Memory B cell (primary cell): ENCODE data around the gene NFAT5.
"Not testable (repeated sequence)": the region's sequence is repeated elsewhere in the genome, so short reads cannot be mapped to it uniquely, and the experiment has no call there.

Experiments
- ATAC-seq: fragments of 150-1000 bp; cut with Tn5 transposase; 2 replicates; pipeline ENCODE4 v1.10.0; 2021; ENCODE audit warnings: low read depth, mild to moderate bottlenecking, moderate library complexity
- DNase-seq, 2 donors: peaks; one replicate each; pipeline ENCODE4 v3.0.0; 2022; ENCODE audit warnings: low spot score in 2 of 2
- H3K27ac Mint-ChIP-seq: one replicate; pipeline ENCODE4 v1.8.0; 2022; ENCODE audit warnings: mild to moderate bottlenecking, moderate library complexity, mixed read lengths
- H3K27me3 Mint-ChIP-seq: one replicate; pipeline ENCODE4 v1.8.0; 2022; ENCODE audit warnings: mixed read lengths
- H3K36me3 Mint-ChIP-seq: one replicate; pipeline ENCODE4 v1.8.0; 2022; ENCODE audit warnings: mild to moderate bottlenecking, mixed read lengths
- H3K4me1 Mint-ChIP-seq: one replicate; pipeline ENCODE4 v1.8.0; 2022; ENCODE audit warnings: mixed read lengths
- H3K4me3 Mint-ChIP-seq: one replicate; pipeline ENCODE4 v1.8.0; 2022; ENCODE audit warnings: mild to moderate bottlenecking, moderate library complexity, mixed read lengths
- H3K9me3 Mint-ChIP-seq: one replicate; pipeline ENCODE4 v1.8.0; 2022; ENCODE audit warnings: mixed read lengths

NFAT5 gene

DNA sequence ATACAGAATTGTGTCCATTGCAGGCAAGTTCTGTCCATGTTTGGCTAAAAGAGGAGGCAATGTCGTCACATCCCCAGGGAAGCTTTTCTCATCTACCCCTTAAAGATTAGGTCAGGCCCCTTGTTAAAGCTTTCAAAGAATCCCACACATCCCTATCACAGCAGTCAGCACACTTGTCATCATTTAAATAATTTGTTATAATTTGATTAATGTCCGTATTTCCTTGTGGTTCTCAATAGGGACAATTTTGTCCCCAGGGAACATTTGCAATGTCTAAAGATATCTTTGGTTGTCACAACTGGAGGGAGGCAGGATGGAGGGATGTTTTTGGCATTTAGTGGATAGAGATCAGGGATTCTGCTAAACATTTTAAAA lies 28.1 kb upstream of the NFAT5 start:
- DNase-seq: no peak
- Mint-ChIP-seq H3K27ac (no peak overlapping the region), H3K4me1 (peaks cover 11% of the 10 kb centered on the region), H3K36me3 (no peaks in the 10 kb centered on the region), H3K4me3 (no peak overlapping the region), H3K27me3 (peaks cover 2% of the 10 kb centered on the region), H3K9me3 (no peaks in the 10 kb centered on the region)
- ATAC-seq: no peak

DNA sequence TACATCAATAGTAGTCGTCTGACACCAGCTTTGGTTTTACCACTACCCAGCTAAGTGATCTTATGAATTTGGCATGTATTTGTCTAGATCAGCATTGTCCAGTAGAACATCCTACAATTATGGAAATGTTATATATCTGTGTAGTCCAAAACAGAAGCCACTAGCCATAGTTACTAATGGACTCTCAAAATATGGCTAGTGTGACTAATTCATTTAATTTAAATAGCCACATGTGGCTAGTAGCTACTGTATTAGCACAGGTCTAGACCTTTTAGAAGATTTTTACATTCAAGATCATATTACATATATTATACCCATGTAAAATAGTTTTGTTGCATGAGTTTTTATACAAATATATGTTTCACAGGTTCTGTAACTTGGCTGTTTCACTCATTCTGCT lies 27.0 kb upstream of the NFAT5 start:
- H3K36me3 Mint-ChIP-seq: no peaks in the 10 kb centered on the region
- no peak overlapping the region for H3K27ac Mint-ChIP-seq
- ATAC-seq (no peak), DNase-seq (no peak)
- H3K9me3 Mint-ChIP-seq: no peaks in the 10 kb centered on the region
- H3K4me3 Mint-ChIP-seq: no peak overlapping the region
- H3K27me3 Mint-ChIP-seq: no peaks in the 10 kb centered on the region
- peaks cover 11% of the 10 kb centered on the region for H3K4me1 Mint-ChIP-seq

DNA sequence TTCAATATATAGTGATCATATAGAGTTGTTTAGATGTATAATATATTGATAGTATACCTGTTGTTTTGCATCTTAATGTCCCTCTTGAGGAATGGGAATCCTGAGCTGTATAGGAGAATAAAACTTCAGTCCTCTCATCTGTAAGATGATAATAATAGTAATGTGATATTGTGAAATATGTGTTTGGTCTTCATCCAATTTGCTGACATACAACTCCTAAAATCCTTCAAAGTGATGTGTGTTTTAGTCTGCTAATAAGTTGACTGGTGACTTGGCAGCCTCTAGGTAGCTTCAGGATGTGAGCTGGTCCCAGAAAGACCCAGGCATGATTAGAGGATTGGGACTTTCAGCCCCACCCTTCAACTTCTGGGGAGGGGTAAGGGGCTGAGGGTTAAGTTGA lies 22.8 kb upstream of the NFAT5 start:
- H3K4me1 Mint-ChIP-seq: peaks cover 4% of the 10 kb centered on the region

DNA sequence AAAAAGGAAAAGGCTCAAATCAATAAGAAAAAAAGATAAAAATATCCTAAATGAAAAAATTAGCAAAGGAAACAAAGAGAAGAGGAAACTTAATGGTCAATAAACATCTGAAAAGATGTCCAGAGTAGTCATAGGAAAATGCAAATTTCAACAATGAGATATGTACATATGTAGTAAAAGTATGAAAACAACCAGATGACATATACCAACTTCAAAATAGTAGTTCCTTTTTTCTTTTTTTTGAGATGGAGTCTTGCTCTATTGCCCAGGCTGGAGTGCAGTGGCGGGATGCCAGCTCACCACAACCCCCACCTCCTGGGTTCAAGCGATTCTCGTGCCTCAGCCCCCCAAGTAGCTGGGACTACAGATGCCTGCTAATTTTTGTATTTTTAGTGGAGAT lies 21.7 kb upstream of the NFAT5 start:
- Mint-ChIP-seq H3K4me1 (peaks cover 4% of the 10 kb centered on the region), H3K4me3 (no peak overlapping the region), H3K9me3 (no peaks in the 10 kb centered on the region), H3K36me3 (no peaks in the 10 kb centered on the region), H3K27ac (no peak overlapping the region), H3K27me3 (no peaks in the 10 kb centered on the region)
- ATAC-seq (peak; percentile 38), DNase-seq (no peak)

More for the DNA sequence above, 22.8 kb upstream of the NFAT5 start:
- Mint-ChIP-seq H3K27ac (no peak overlapping the region), H3K4me3 (no peak overlapping the region), H3K9me3 (no peaks in the 10 kb centered on the region), H3K36me3 (no peaks in the 10 kb centered on the region), H3K27me3 (no peaks in the 10 kb centered on the region)
- no peak for ATAC-seq
- DNase-seq: no peak

DNA sequence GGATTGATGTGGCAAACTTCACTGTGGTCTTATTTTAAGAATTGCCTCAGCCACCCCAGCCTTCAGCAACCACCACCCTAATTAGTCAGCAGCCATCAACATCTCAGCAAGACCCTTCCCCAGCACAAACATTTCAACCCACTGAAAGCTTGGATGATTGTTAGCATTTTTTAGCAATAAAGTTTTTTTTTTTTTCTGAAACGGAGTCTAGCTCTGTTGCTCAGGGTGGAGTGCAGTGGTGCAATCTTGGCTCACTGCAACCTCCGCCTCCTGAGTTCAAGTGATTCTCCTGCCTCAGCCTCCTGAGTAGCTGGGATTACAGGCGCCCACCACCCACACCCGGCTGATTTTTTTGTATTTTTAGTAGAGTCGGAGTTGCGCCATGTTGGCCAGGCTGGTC lies 19.1 kb upstream of the NFAT5 start:
- not testable (repeated sequence) for DNase-seq, H3K27me3 Mint-ChIP-seq, H3K36me3 Mint-ChIP-seq, H3K4me1 Mint-ChIP-seq, H3K9me3 Mint-ChIP-seq, H3K27ac Mint-ChIP-seq, H3K4me3 Mint-ChIP-seq, ATAC-seq

DNA sequence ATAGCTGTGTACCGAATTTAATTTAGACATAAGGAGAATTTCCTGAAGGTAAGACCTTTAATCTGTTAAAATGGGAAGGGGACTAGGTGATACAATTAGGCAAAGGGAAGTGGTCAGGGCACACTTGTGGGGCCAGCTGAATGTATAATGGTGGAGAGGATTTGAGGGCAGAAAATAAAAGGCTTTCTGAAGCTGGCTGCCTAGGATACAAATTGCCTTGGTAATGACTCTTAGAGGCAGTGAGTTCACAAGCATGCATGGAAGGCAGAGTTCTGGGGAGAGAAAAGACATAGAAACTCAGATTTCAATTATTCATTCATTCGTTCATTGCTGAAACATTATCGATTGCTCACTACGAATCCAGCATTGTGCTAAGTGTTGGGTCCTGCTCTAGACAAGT lies 12.4 kb upstream of the NFAT5 start:
- no peak overlapping the region for H3K4me3 Mint-ChIP-seq
- ATAC-seq: no peak
- no peak for DNase-seq
- no peaks in the 10 kb centered on the region for H3K36me3 Mint-ChIP-seq
- peaks cover 3% of the 10 kb centered on the region for H3K9me3 Mint-ChIP-seq
- H3K27ac Mint-ChIP-seq: no peak overlapping the region
- no peaks in the 10 kb centered on the region for H3K27me3 Mint-ChIP-seq
- peaks cover 6% of the 10 kb centered on the region for H3K4me1 Mint-ChIP-seq

DNA sequence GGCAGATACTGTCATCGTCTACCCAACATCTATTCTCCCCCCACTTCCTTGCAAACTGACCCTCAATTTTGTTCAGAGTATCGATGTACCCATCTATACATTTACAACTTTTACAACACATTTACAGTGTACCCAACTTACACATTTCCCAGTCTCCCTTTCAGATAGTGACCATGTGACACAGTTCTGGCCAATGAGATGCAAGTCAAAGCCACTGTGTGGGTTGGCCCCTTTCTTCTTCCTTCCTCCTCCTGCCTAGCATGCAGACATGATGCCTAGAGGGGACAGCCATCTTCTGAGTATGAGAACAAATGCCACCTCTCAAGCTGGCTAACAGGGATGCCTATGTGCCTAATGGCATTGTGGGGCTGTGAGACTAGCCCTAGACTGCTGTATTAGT lies 11.3 kb upstream of the NFAT5 start:
- Mint-ChIP-seq H3K27ac (no peak overlapping the region), H3K4me3 (no peak overlapping the region)
- no peak for ATAC-seq

DNA sequence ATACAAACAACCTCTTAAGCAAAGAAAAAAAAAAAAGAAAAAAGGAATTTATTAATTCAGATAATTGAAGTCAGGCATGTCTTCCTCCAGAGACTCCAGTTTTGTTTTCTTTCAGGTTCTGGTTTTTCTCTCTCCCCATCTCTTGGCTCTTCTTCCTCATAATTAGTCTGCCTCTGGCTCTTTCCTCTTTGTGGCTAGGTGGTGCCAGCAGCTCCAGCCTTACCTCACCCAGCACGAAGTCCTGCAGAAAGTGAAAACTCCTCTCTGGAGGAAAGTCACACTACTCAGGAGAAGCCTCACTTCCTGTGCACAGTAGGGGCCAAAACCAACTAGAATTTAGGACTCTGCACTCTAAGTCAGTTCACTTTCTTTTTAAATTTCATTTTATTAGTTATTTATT lies 10.3 kb upstream of the NFAT5 start:
- DNase-seq: no peak
- H3K4me3 Mint-ChIP-seq: no peak overlapping the region

More for the DNA sequence above, 11.3 kb upstream of the NFAT5 start:
- H3K4me1 Mint-ChIP-seq: peaks cover 6% of the 10 kb centered on the region
- H3K27me3 Mint-ChIP-seq: no peaks in the 10 kb centered on the region
- no peak for DNase-seq
- peaks cover 3% of the 10 kb centered on the region for H3K9me3 Mint-ChIP-seq
- H3K36me3 Mint-ChIP-seq: no peaks in the 10 kb centered on the region

DNA sequence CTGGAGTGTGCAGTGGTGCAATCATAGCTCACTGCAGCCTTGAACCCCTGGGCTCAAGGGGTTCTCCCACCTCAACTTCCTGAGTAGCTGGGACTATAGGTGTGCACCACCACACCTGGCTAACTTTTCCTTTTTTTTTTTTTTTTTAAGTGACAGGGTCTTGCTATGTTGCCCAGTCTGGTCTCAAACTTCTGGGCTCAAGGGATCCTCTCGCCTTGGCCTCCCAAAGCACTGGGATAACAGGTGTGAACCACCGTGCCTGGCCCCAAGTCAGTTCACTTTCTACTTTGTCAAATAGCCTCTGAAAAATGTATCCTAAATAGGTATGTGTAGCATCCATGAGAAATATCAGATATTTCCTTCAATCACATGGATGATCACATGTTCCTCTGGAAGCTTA lies 9.9 kb upstream of the NFAT5 start:
- H3K27me3 Mint-ChIP-seq: no peaks in the 10 kb centered on the region
- H3K4me1 Mint-ChIP-seq: peaks cover 6% of the 10 kb centered on the region
- no peak overlapping the region for H3K4me3 Mint-ChIP-seq
- DNase-seq: no peak
- no peak overlapping the region for H3K27ac Mint-ChIP-seq
- no peak for ATAC-seq
- no peaks in the 10 kb centered on the region for H3K36me3 Mint-ChIP-seq
- peaks cover 3% of the 10 kb centered on the region for H3K9me3 Mint-ChIP-seq

More for the DNA sequence above, 10.3 kb upstream of the NFAT5 start:
- Mint-ChIP-seq H3K36me3 (no peaks in the 10 kb centered on the region), H3K27ac (no peak overlapping the region), H3K9me3 (peaks cover 3% of the 10 kb centered on the region), H3K27me3 (no peaks in the 10 kb centered on the region), H3K4me1 (peaks cover 6% of the 10 kb centered on the region)
- no peak for ATAC-seq

DNA sequence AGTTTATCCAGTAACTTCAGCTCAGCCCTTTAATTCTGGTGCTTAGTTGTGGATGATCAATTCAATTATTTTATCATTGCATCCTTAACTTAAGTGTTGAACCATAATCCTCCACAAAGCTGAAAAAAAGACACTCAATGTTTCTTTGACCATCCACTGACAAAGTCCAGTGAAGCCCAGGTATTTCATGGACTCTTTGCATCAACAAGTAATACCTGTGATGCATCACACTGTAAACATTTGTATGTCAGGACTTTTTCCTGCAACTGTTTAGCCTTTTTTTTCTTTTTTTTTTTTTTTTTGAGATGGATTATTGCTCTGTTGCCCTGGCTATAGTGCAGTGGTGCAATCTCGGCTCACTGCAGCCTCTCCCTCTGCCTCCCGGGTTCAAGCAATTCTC lies 6.6 kb upstream of the NFAT5 start:
- Mint-ChIP-seq H3K27ac (no peak overlapping the region), H3K4me3 (no peak overlapping the region), H3K36me3 (no peaks in the 10 kb centered on the region), H3K9me3 (peaks cover 3% of the 10 kb centered on the region), H3K4me1 (peaks cover 15% of the 10 kb centered on the region), H3K27me3 (no peaks in the 10 kb centered on the region)
- ATAC-seq (no peak), DNase-seq (no peak)

DNA sequence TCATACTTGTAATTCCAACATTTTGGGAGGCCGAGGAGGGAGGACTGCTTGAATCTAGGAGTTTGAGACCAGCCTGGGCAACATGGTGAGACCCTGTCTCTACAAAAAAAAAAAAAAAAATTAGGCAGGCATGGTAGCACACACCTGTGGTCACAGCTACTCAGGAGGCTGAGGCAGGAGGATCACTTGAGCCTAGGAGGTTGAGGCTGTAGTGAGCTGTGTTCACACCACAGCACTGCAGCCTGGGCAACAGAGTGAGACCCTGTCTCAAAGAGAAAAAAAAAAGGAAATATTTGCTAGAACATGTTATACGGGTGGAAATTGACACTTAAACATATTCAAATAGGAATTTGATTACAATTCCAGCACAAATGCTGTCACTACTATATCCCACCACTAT lies 4.4 kb upstream of the NFAT5 start:
- H3K4me1 Mint-ChIP-seq: peaks cover 12% of the 10 kb centered on the region
- H3K4me3 Mint-ChIP-seq, H3K9me3 Mint-ChIP-seq, H3K27ac Mint-ChIP-seq, DNase-seq, ATAC-seq, H3K36me3 Mint-ChIP-seq, H3K27me3 Mint-ChIP-seq: not testable (repeated sequence)

DNA sequence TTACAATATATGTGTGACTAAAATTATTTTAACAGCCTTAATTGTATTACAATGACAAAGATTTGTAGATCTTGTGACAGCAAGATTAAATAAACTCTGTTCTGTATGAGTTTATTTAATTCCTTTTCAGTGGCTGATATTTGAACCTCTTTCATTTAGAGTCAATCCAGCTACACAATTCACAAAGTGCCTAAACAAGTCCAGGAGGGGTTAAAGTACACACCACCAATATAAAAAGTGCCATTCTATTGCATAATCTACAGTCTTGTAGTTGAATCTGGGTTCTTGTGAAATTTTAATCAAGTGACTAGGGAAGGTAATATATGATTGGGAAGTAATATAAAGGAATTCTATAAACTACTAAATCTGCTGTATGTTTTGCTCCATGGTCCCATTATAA lies 3.9 kb upstream of the NFAT5 start:
- DNase-seq: no peak
- Mint-ChIP-seq H3K27me3 (no peaks in the 10 kb centered on the region), H3K36me3 (no peaks in the 10 kb centered on the region), H3K4me3 (no peak overlapping the region), H3K27ac (no peak overlapping the region), H3K9me3 (peaks cover 3% of the 10 kb centered on the region), H3K4me1 (peaks cover 12% of the 10 kb centered on the region)
- ATAC-seq: no peak

DNA sequence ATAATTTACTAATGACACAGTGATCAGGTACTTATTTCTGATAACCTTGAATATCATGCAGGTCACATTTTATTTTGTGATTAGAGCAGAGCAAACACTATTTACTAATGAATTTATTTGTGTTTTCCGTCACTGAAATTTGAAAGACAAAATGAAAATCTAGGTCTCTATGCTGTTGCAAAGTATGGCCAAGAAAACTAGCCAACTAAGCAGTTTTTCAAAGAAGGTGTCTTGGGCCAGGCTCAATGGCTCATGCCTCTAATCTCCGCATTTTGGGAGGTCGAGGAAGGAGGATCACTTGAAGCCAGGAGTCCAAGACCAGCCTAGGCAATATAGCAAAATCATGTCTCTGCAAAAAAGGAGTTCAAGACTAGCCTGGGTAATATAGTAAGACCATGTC lies 3.0 kb upstream of the NFAT5 start:
- no peaks in the 10 kb centered on the region for H3K36me3 Mint-ChIP-seq

DNA sequence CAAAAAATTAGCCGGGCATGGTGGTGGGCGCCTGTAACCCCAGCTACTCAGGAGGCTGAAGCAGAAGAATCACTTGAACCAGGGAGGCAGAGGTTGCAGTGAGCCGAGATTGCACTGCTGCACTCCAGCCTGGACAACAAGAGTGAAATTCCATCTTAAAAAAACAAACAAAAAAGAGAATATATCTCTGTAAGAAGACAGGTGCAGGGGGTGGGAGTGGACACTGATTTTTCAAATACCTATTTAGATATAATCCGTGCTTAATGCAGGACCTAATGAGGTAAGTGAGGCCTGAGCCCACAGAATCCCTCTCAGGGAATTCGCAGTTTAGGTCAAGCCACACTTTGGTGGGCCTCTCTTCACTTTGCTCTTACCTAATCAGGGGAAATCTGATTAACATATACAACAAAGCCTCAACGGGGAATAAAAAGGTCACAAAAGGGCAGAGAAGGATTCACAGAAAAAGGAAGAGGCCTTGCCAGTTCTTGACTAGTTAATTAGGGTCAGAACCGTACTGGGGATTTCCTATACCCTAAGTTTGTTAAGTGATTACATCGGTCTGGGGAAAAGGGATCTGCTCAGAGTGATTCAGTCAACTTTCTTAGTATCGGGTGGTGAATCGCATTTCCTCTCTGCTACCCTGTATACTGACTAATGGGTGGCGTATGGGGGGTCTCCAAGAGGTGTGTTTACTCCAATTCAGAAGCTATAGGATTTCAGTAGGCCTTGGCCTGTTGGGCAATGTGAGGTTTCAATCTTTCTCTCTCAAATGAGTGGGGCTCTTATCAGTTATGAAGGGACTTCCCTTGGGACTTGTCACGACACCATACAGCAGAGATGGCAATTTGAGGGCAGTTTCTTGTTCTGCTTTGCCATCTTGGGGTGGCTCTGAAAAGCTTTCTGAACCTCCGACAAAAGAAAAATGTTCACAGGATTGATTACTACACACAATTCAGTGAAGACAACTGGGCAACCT lies 1.9 kb upstream of the NFAT5 start:
- no peaks in the 10 kb centered on the region for H3K27me3 Mint-ChIP-seq
- no peaks in the 10 kb centered on the region for H3K36me3 Mint-ChIP-seq
- peaks cover 22% of the 10 kb centered on the region for H3K4me1 Mint-ChIP-seq
- DNase-seq (peak; percentile 54 to 69), ATAC-seq (peak; percentile 64)
- H3K27ac Mint-ChIP-seq: peak overlapping the region; percentile 99
- H3K4me3 Mint-ChIP-seq: peak overlapping the region; percentile 87
- no peaks in the 10 kb centered on the region for H3K9me3 Mint-ChIP-seq

More for the DNA sequence above, 3.0 kb upstream of the NFAT5 start:
- Mint-ChIP-seq H3K4me1 (peaks cover 17% of the 10 kb centered on the region), H3K27me3 (no peaks in the 10 kb centered on the region), H3K27ac (peak overlapping the region; percentile 99), H3K9me3 (no peaks in the 10 kb centered on the region), H3K4me3 (no peak overlapping the region)
- DNase-seq: no peak
- ATAC-seq: no peak
